Measurements from ENCODE around the gene PMM2.

- TF ChIP-seq, protein P1, sequence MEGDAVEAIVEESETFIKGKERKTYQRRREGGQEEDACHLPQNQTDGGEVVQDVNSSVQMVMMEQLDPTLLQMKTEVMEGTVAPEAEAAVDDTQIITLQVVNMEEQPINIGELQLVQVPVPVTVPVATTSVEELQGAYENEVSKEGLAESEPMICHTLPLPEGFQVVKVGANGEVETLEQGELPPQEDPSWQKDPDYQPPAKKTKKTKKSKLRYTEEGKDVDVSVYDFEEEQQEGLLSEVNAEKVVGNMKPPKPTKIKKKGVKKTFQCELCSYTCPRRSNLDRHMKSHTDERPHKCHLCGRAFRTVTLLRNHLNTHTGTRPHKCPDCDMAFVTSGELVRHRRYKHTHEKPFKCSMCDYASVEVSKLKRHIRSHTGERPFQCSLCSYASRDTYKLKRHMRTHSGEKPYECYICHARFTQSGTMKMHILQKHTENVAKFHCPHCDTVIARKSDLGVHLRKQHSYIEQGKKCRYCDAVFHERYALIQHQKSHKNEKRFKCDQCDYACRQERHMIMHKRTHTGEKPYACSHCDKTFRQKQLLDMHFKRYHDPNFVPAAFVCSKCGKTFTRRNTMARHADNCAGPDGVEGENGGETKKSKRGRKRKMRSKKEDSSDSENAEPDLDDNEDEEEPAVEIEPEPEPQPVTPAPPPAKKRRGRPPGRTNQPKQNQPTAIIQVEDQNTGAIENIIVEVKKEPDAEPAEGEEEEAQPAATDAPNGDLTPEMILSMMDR (IDR thresholded peaks at IDR 0.05) = no peak
- TF ChIP-seq EZH2 (IDR thresholded peaks at IDR 0.05; ENCODE audit: borderline replicate concordance, insufficient read depth, low read depth, low read length, poor library complexity, severe bottlenecking) = no peak
These were observed 66.2 kb downstream of the PMM2 start for GRCh38 chr16:8863594-8864424.

Measured in B cell (primary cell).